Measurements from ENCODE around the gene DNAJC28. TPM values are rescaled to one million over a fixed set of nuclear protein-coding genes. Genes with fewer than 3 reads are reported as not detected.

Gene DNAJC28, protein sequence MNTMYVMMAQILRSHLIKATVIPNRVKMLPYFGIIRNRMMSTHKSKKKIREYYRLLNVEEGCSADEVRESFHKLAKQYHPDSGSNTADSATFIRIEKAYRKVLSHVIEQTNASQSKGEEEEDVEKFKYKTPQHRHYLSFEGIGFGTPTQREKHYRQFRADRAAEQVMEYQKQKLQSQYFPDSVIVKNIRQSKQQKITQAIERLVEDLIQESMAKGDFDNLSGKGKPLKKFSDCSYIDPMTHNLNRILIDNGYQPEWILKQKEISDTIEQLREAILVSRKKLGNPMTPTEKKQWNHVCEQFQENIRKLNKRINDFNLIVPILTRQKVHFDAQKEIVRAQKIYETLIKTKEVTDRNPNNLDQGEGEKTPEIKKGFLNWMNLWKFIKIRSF
- total RNA-seq = 1 to 10 TPM; 1.0 to 2.0 (median 1.3) TPM

- DNase-seq (ENCODE audit: low spot score) = peak; percentile 85
- peak; percentile 99 for ATAC-seq (ENCODE audit: low FRiP score)
- no peak for TF ChIP-seq CTCF (IDR thresholded peaks at IDR 0.05)
These were observed at the start of gene DNAJC28 for GRCh38 chr21:33491373-33492102. DNAJC28 (minus strand) TSS chr21:33491716; CDS start chr21:33489393, 2,323 bp downstream.

DNA sequence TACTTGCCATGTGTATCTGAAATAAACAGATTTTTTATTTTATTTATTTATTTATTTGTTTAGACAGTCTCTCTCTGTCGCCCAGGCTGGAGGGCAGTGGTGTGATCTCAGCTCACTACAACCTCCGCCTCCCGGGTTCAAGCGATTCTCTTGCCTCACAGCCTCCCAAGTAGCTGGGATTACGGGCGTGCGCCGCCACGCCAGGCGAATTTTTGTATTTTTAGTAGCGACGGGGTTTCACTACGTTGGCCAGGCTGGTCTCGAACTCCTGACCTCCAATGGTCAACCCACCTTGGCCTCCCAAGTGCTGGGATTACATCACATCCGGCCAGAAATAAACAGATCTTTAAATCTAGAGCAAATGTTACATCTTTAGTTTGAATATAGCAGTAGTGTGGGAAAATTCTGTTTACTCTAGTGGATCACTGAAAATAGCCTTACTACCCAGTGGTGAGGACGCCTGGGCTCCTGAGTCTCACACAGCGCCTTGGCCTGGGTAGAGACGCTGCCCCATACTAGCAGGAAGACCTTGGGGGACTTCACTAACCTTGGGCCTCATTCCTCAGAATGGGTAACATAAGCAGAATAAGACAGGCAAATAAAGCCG is 49.7 kb upstream of the DNAJC28 start:
- ATAC-seq (ENCODE audit: low FRiP score) = no peak
- no peak for DNase-seq (ENCODE audit: low spot score)
- TF ChIP-seq CTCF (IDR thresholded peaks at IDR 0.05) = no peak

DNA sequence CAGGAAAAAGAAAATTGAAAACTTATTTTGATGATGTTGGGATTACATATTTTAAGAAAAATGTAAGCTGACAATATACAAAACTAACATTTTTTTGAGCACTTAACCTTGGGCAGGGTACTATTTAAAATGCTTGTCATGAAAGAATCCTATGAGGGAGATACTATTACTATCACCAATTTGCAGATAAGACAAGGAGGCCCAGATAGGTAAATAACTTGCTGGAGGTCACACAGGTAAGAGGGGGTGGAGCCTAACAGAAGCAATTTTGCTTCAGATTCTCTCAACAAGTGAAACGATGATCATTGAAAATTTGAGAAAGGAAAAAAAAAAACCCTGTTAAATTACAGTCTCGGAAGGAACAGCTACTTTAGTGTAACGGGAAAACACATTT is 49.2 kb upstream of the DNAJC28 start:
- no peak for TF ChIP-seq CTCF (IDR thresholded peaks at IDR 0.05)
- DNase-seq (ENCODE audit: low spot score) (no peak), ATAC-seq (ENCODE audit: low FRiP score) (no peak)

- ATAC-seq (ENCODE audit: low FRiP score) (peak; percentile 55), DNase-seq (ENCODE audit: low spot score) (no peak)
- no peak for TF ChIP-seq CTCF (IDR thresholded peaks at IDR 0.05)
These were observed 48.1 kb upstream of the DNAJC28 start for GRCh38 chr21:33539616-33540015.

- no peak for ATAC-seq (ENCODE audit: low FRiP score)
- no peak for DNase-seq (ENCODE audit: low spot score)
These were observed 45.7 kb upstream of the DNAJC28 start for GRCh38 chr21:33537212-33537611.

DNA sequence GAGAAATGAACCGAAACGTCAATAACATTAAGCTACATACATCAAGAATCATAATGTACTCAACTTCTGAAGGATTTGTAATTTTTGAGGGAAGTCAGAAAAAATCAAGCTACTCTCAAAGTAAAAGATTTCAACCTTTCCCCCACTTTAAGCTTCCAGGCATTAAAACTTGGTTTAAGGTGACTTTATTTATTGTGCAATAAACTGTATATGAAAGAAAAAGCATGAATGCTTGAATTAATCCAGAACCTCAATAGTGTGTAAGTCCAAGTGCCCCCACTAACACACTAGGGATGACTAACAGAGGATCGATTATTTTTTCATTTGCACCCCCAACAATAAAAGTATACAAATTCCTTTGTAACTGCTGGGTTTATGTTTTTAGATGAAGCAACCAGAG is 39.5 kb upstream of the DNAJC28 start:
- ATAC-seq (ENCODE audit: low FRiP score) (no peak), DNase-seq (ENCODE audit: low spot score) (no peak)
- TF ChIP-seq CTCF (IDR thresholded peaks at IDR 0.05) = no peak

More at GRCh38 chr21:33537212-33537611, 45.7 kb upstream of the DNAJC28 start:
- TF ChIP-seq CTCF (IDR thresholded peaks at IDR 0.05) = no peak
